HG02610 (cell line): ENCODE data around the gene ATOH8.

Experiments used
- ATAC-seq: cut with Tn5 transposase; IDR thresholded peaks from one replicate; pipeline ENCODE4 v1.9.1; 2021; ENCODE audit warnings: mild to moderate bottlenecking, moderate library complexity; ENCODE audit not compliant: unreplicated experiment

Gene ATOH8

DNA sequence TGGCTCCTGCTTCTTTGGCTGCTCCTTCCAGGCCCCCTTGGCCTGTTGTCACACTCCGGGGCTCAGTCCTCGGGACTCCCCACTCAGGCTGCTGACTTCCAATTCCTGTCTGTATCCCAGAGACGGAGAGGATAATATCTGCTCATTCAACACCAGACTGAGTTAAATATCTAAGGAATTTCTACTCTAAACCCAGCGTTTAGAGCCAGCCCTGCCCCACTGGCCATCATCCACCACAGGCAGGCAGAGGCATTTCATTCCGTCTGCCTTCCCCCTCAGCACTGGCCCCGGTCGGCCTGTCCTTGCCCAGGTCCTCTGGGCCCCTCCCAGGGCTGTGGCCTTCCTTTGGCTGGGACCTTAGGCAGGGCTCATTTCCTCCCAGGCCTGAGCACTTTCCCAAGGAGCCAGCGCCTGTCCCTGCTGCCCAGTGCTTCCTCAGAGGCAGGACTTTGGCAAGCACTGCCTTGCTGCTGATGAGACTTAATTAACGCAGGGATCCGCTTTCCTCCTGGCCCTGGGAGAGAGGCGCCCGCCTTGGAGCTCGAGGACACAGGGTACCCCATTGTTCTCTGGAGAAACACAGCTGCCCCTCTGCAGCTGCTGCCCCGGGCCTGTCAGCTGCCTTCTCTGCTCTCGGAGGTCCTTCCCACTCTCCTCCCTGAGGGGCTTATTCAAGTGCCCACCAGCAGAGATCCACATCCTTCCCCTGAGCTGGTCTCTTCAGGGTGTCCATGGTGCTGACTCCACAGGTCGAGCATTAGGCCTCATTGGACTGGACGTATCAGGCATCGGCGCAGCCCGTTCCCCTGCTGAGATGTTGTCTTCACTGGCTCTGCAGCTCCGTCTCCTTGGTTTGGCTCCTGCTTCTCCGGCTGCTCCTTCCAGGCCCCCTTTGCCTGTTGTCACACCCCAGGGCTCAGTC, 42.8 kb downstream of the ATOH8 start:
- ATAC-seq: no peak

DNA sequence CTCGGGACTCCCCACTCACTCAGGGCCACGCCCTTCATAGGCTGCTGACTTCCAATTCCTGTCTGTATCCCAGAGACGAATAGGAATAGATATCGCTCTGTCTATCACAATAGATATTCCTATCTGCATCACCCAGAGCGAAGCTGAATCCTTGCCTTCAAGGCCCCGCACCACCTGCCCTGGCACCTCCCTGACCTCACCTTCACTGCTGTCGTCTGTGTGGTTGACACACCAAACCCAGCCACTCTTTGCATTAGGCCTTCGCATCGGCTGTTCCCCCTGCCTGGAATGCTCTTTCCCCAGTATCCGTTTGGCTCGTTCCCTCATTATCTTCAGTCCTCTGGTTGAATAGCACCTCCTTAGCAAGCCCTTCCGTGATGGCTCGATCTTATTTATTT, 43.5 kb downstream of the ATOH8 start:
- no peak for ATAC-seq

DNA sequence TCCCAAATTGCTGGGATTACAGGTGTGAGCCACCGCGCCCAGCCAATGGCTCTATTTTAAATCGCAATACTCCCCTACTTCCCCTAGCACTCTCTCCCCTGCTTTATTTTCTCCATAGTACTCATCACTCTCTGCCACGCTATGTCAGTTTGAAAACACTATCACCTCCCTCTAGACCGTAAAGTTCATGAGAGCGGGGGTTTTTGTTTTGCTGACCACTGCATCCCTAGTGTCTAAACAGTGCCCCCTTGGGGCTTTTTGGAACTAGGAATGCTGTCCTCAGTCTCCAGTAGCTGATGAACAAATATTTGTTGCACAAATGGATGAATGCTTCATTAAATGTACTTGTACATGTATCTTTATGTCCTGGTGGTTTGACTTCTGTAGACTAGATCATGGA, 44.1 kb downstream of the ATOH8 start:
- ATAC-seq: no peak

DNA sequence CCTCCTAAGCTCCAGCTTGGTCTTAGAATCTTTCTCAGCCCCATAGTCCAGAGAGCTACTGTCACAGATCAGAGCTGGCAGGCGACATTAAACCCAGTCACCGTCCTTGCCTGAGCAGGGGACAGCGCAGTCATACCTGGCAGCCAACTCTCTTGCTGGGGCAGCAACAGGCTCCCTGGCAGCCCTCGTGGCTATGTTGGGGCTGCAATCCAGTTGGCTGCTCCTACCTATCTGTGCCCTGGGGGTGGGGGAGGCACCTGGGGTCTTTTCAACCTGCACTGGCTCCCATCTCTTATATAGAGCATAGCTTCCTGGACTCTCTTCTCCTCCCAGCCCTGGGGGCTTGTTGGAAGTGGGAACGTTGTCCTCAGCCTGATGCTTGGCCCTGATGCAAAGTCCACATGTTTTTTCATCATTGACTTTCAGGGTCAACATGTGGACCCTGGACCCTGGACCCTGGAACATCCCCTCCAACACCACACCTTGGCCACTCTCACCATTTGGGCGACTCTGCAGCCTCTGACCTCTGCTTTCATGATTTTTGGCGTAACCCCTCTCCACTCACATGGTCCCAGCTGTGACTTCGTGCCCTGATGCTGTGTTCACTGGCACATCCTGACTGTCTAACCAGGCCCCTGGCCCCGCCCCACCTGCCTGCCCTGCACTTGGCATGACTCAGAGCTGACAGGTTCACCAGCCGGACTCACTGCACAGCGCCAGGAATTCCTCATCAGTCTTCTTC, 45.6 kb downstream of the ATOH8 start:
- ATAC-seq: no peak

DNA sequence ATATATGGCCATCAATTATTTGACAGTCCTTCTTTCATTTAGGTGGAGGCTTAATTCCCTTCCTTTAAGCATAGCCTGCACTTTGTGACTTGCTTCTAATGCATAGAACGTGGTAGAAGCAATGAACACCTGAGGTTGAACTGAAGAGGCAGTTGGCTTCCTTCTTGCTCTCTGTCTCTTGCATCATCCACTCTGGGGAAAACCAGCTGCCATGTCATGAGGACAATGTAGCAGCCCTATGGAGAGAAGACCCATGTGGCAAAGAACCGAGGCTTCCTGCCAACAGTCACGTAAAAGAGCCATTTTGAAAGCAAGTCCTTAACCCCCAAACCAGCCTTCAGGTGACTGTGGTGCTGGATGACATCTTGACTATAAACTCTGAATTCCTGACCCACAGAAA, 46.8 kb downstream of the ATOH8 start:
- no peak for ATAC-seq

DNA sequence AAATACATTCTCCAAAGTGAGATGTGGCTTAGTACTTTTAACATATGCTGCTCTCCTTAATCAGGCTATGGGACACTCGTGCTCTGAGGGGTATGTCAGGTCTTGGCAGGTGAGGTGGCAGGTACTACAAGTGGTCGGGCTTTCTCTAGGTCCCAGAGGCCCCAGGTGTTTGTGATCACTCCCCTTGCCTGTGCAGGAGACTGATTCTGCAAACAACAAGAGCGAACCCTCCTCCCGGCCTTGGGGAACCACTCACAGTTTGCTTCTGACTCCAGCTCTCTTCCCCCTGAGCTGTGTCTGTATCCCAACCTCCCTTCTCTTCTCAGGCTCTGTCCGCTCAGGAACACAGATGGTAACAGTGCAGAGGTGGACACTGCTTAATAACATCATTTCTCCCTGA, 48.1 kb downstream of the ATOH8 start:
- ATAC-seq: no peak

DNA sequence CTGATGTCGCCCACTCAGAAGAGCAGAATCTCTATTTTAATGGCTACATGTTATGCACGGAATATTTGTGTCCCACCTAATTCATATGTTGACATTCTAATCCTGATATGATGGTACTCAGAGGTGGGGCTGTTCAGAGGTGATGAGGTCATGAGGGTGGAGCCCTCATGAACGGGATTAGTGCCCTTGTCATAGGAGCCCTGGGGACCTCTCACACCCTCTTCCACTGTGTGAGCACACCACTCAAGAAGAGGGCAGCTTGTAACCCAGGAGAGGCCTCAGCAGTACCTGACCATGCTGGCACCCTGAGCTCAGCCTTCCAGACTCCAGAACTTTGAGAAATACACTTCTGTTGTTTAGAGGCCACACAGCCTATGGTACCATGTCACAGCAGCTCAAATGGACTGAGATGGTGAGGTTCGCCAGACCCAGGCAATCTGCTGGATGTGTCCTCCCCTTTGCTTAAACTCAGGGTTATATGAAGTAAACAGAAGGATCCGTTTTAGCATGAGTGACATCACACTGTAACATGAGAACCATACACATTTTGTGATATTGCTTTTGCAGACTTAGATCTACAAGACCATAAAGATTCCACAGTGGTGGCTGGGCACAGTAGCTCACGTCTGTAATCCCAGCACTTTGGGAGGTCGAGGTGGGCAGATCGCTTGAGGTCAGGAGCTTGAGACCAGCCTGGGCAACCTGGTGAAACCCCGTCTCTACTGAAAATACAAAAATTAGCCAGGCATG, 48.7 kb downstream of the ATOH8 start:
- no peak for ATAC-seq

DNA sequence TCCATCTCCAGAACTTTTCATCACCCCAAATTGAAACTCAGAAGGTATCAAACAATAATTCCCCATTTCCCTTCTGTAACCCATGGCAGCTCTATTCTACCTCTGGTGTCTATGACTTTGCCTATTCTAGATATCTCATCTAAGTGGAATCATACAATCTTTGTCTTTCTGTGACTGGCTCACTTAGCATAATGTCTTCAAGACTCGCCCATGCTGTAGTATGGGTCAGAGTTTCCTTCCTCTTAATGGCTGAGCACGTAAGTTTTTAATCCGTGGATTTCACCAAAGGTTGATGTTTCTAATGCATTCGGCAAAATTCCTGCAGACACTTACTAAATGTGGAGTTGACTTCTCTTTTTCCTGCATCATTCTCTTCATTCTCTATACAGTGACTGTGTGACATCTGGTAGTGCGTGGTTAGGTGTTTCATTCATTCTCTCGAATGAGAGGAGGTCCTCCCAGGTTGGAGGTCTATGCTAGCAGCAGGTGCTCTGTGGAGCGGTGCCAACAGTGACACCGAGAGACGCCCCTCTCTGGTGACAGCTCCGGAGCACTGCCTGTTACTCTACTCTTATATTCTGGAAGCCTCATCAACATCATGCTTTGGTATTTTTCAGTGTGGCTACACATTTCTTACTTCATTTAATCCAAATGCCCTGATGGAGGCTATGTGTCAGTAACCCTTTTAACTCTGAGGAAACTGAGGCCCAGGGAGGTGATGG, 50.1 kb downstream of the ATOH8 start:
- no peak for ATAC-seq

DNA sequence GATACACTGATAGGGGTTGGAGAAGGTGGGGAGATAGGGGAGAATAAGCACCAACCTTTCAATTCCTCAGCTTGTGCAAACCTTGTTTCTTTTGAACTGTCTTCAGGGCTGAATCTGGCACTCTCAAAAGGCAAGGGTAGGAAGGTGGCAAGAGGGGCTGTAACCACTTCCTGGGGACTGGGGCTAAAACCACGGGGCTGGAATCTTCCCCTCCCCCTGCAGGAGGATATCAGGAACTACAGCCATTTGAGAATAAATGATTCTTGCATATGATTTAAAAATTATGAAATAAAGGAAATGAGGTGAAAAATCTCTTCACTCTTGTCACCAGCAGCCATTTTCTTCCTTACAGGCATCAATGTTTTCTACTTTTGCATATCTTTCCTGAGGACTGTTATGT, 50.8 kb downstream of the ATOH8 start:
- ATAC-seq: no peak

DNA sequence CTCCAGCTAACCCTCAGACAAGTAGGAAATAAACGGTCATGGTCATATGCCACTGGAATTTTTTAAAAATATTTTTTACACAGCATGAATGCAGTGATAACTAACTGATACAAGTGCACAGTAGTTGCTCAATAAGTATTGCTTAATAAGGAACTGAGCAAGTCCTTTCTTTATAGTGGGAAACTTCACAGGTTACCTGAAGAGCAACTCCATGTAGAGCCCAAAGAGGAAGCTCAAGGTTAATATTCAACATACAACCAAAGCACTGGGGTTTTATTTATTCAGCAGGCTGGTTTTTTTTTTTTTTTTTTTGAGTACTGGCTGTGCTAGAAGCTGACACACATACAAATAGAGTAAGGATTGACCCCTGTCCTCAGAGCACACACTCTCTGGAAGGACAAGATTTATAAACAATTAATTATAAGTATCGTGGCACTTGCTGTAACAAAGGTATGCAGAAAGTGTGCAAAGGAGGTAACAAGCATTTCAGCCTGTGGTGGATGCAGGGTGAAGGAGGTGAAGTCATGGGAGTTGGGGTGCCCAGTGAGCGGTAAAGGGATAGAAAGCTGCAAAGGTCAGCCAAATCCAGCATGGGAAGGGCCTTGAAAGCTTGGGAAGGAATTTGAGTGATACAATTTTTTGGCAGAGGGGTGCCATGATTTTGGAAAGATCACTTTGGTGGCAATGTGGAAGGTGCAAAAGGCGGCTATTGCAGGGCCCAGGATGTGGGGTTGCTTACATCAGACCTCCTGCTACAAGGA, 52.7 kb downstream of the ATOH8 start:
- ATAC-seq: no peak

DNA sequence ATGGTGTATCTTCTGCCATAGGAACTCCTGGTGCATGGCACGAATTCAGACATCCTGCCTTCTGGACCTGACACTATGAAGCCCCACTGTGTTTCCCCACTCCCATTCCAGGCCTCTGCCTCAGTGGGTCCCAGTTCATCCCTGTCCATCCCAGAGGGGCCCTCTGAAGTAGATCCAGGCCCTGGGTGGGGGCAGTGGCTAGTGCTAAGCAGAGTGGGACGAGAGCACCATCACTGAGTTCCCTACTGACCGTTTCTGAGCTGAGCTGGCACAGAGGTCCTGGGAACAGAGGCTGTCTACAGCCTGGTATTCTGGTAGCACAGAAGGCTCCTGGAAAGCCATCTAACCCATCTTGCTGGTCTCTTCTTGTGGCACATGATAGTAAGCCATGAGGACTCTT, 54.0 kb downstream of the ATOH8 start:
- no peak for ATAC-seq

DNA sequence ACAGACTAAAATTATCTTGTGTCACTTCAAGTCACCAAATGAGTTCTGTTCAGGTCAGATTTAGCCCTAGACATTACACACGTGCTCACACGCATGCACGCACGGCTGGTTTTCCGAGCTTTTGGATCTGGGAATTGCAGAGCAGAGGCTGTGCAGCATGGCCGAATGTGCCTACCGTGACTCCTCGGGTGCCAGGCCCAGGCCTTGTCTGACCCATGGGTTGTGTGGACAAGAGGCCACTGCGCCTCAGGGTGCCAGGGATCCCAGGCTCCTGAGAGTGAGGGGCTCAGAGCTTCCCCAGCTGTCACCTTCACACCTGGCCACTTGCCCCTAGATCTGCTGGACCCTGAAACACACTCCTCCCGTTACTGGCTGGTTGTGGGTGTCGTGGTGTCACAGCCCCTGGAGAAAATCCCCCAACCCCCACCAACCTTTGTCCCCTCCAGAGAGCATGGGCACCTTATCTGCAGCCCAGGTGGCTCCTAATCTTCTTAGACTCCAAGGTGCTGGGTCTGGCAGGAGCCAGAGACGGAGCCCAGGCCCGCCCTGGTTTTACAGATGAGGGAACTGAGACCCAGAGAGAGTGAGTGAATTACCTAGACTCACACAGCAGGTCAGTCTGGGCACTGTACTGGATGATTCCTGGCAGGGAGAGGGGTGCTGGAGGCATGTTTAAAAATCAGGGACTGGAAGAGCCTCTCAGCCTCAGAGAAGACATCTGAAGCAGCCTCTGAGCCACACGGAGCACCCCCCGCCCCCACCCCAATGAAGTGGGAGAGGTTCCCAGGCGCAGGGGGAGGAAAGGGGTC, 56.8 kb downstream of the ATOH8 start:
- no peak for ATAC-seq

DNA sequence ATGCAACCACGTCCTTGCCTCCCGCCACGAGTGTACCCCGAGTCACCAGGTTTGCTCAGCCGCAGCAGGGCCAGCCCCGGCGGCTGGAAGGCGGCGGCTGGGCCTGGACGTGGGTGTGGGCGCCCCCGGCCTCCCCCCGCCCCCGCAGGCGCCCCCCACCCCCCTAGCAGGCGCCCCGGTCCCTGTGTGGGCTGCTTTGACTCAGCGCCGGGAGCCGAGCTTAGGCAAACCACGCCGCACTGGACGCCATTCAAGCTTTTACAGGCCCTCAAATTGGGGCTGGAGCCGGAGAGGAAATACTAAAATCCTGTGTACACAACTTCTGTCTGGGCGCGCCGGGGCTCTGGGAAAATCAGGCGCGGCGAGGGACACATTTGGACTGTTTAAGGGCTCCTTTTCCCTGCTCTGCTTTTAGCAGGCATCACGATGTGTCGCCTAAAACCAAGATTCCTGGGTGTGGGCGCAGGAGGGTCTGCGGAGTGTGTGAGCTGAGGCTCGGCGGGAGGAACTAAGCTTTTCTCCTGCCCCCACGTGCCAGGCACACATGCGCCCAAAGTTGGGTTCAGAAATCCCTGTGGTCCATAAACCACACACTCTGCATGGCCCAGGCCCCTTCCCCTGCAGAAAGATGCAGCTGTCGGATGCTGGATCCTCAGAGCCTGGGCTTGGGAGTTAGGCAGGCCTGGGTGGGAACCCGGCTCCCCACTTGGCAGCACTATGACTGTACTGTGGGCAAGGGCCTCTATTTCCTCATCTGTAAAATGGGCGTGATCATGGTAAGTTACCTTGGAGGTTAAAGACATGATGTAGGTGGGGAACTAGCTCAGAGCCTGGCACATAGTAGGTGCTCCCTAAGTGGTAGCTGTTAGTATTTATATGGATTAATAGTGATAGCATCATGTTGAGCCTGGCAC, 57.6 kb downstream of the ATOH8 start:
- ATAC-seq: no peak

DNA sequence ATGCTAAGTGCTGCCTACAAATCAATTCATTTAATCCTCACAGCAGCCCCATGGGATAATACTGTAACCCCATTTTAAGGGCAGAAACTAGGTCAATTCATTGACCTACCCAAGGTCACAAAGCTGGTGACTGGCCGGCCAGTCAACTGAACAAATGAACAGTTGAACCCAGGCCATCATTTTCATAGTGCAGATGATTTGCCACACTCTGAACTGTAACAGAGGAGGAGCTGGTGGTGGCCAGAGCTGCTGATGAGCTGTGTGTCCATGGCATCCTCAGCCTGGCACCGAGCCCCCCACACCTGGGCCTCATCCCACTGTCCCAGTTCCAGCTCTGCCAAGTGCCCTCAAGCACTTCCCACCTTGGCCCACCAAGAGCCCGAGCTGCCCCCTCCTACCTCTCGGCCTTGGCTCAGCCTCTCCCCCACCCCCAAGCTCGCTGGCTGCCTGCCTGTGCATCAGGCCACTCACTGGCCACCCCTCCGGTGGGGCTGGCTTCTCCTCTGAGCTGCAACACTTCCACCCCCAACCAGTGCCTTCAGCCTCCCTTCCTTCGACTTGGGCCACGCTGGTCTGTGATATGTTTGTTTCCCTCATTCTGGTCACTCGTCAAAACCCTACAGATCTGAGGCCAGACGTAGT, 58.4 kb downstream of the ATOH8 start:
- no peak for ATAC-seq

DNA sequence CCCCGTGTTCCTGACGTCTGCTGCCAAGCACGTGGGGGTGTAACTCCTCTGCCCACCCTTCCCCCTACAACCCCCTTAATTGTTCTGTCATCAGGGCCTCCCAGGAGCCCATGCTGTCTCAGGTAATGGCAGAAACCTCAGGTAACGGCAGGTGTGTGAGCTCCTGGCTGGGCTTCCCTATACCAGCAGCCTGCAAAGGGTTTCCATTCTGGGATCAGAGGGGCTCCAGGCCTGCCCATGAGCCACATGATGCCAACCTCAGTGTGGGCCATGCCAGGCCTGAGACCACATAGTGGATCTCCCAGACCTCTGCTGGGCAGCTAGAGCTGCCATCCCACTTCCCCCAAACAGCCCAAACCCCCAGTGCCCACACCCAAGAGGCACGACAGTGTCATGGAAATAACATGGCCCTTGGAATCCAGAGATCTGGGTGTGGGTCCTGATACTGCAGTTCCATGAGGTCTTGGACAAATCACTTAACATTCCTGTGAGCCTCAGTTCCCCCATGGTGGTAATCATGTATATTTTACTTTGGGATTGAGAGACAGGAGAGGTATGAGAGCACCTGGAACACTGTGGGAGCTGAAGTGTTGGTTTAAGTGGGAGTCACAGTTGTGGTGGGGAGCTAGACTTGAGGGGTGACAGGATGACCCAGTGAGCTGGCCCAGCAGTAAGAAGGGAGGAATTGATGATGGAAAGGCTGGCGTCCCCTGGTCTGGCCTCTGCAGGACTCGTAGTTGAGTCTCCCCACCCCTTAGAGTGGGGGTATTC, 59.6 kb downstream of the ATOH8 start:
- no peak for ATAC-seq

DNA sequence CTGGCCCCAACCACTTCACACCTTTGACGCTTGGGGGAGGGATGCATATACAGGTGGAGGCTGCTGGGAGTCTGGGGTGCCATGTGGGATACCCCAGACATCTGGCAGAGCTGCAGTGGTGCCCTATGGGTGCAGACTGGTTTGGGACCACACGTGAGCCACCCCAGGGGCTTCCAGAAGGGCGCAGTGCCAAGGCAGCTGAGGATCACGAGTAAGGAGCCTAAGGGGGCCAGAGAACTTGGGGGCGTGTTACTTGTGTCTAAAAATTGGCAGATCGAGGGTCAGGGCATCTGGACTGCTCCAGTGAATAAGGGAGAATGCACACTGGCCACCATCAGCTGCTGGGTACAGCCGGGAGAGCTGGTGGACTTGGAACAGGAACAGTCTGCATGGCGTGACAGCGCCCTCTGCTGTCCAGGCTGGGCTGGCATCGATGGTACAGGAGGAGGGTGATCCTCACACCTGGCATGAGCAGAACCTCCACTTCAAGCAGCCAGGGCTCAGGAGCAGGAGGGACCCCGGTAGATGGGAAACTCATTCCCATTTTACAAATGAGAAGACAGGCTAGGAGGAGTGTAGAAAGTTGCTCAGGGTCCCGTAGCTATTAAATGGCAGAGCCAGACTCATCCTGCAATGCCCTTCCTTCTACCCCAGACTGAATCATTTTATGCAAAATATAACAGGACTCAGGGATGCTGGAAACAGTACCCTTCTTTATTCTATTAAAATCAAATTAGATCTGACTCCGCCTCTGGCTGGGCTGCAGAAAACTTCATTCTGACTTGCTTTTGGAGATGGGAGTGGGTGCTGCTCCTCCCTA, 60.4 kb downstream of the ATOH8 start:
- peak; percentile 80 for ATAC-seq
